Measurements from ENCODE around the gene GPR22. TPM values are rescaled to one million over a fixed set of nuclear protein-coding genes. Genes with fewer than 3 reads are reported as not detected.

GPR22 gene
- total and polyA plus RNA-seq, 2 of the 8 experiments (the other 6 are each of a cell fraction or from before 2014, with no cell fraction given) = 0.02 TPM; not detected in 1

- Histone ChIP-seq H3K27ac (ENCODE audit: low read depth, low read length) (no peak overlapping the region), H3K18ac (ENCODE audit: extremely low read depth, low read length) (no peak overlapping the region), H2BK120ac (replicated peaks; ENCODE audit: low read depth, low read length) (no peak overlapping the region), H2AFZ (ENCODE audit: low read length) (no peak overlapping the region), H3K36me3 (ENCODE audit: control insufficient read depth in 2 of 4, insufficient read depth in 4 of 4, low read length in 3 of 4) (no peaks in the 10 kb centered on the region), H3K79me2 (ENCODE audit: control insufficient read depth in 1 of 2, insufficient read depth in 2 of 2, low read length in 2 of 2) (no peaks in the 10 kb centered on the region), H3K9ac (replicated peaks in 1 of 4; ENCODE audit: extremely low read depth in 1 of 4, low read depth in 3 of 4, low read length in 3 of 4) (no peak overlapping the region), H3K23ac (ENCODE audit: insufficient read length) (no peak overlapping the region), H4K91ac (replicated peaks; ENCODE audit: insufficient read length, low read length) (no peak overlapping the region), H3K14ac (ENCODE audit: insufficient read length) (no peak overlapping the region), H3K4ac (replicated peaks; ENCODE audit: insufficient read length, low read depth, low read length) (no peak overlapping the region), H3K4me2 (ENCODE audit: insufficient read depth in 1 of 2, low read depth in 2 of 2, low read length in 2 of 2) (no peak overlapping the region), H3K79me1 (ENCODE audit: low read depth, low read length) (no peaks in the 10 kb centered on the region), H3K56ac (replicated peaks; ENCODE audit: insufficient read length, low read depth, low read length) (no peak overlapping the region), H4K5ac (ENCODE audit: insufficient read length, low read depth, low read length) (no peak overlapping the region), H3K23me2 (ENCODE audit: low read depth, low read length) (no peaks in the 10 kb centered on the region), H2BK15ac (ENCODE audit: low read length) (no peak overlapping the region), H3K4me3 (ENCODE audit: extremely low read depth in 1 of 4, insufficient read depth in 2 of 4, low read depth in 3 of 4, low read length in 4 of 4) (no peak overlapping the region), H3K9me3 (ENCODE audit: insufficient read depth in 2 of 2, low read depth in 1 of 2, low read length in 1 of 2) (no peaks in the 10 kb centered on the region), H2BK5ac (ENCODE audit: low read depth, low read length) (no peak overlapping the region), H3K27me3 (replicated peaks in 1 of 4; ENCODE audit: control insufficient read depth in 3 of 4, extremely low read depth in 1 of 4, insufficient read depth in 3 of 4, low read length in 3 of 4) (no peaks in the 10 kb centered on the region), H2BK12ac (ENCODE audit: low read depth, low read length) (no peak overlapping the region), H2AK5ac (ENCODE audit: low read depth, low read length) (no peak overlapping the region), H4K8ac (ENCODE audit: extremely low read depth, insufficient read depth, low read length) (no peak overlapping the region), H2BK20ac (ENCODE audit: low read length) (no peak overlapping the region), H4K20me1 (replicated peaks in 1 of 2; ENCODE audit: control insufficient read depth in 1 of 2, insufficient read depth in 2 of 2, low read length in 2 of 2) (peaks cover 1 to 2% of the 10 kb centered on the region in 2 experiments), H3K4me1 (replicated peaks in 1 of 4; ENCODE audit: control insufficient read depth in 3 of 4, insufficient read depth in 4 of 4, low read length in 3 of 4) (peaks cover 0 to 6% (median 1%) of the 10 kb centered on the region in 4 experiments; a peak in 4 of 7 replicates)
- no peak for DNase-seq (ENCODE audit: low read depth in 1 of 2, low spot score in 2 of 2)
- FAIRE-seq = no peak
- POLR2A ChIA-PET (ENCODE audit: partially characterized antibody) = interaction anchor here (0.9 kb wide), 1 partner anchor 13 kb away, joined by 3 read pairs; no protein-coding TSS in a partner anchor
- TF ChIP-seq KDM1A (IDR thresholded peaks at IDR 0.05; ENCODE audit: borderline replicate concordance, low read length) = no peak
- TF ChIP-seq SIN3A (conservative IDR thresholded peaks at IDR 0.05 in 1 of 2, IDR thresholded peaks at IDR 0.05 in 1 of 2; ENCODE audit: low read depth in 1 of 2, low read length in 2 of 2) = no peak
- TF ChIP-seq SP1 (IDR thresholded peaks at IDR 0.05; ENCODE audit: low read depth, low read length) = no peak
- 88% methylated on average over 3 of the region's 3 CpGs; no CpG with 5 or more reads in 1 of the 2 experiments for WGBS, 2 experiments (ENCODE audit: extremely low coverage in 1 of 2, insufficient coverage in 1 of 2, insufficient read length in 1 of 2, insufficient replicate concordance in 2 of 2, low coverage in 1 of 2, low lambda C conversion rate in 2 of 2, missing lambda C conversion rate in 1 of 2)
- CTCF ChIA-PET (ENCODE audit: partially characterized antibody) = interaction anchor here (1.2 to 2.9 kb wide), 8 partner anchors 10 to 264 kb away, joined by 4 to 19 read pairs (median 8); no protein-coding TSS in a partner anchor
Observed at GRCh38 chr7:107464666-107465226, 5.1 kb upstream of the GPR22 start.

All from H1 (cell line).